GM12873 (cell line): ENCODE results near the gene VAC14.

Experiments
- TF ChIP-seq, protein P1 (sequence below): IDR thresholded peaks from 2 replicates; pipeline ENCODE4 v1.5.1; 2012; ENCODE audit warnings: low read depth, mild to moderate bottlenecking, moderate library complexity, low read length, control low read depth; ENCODE audit not compliant: insufficient read depth; ENCODE audit errors: missing control alignments

The VAC14 gene

DNA sequence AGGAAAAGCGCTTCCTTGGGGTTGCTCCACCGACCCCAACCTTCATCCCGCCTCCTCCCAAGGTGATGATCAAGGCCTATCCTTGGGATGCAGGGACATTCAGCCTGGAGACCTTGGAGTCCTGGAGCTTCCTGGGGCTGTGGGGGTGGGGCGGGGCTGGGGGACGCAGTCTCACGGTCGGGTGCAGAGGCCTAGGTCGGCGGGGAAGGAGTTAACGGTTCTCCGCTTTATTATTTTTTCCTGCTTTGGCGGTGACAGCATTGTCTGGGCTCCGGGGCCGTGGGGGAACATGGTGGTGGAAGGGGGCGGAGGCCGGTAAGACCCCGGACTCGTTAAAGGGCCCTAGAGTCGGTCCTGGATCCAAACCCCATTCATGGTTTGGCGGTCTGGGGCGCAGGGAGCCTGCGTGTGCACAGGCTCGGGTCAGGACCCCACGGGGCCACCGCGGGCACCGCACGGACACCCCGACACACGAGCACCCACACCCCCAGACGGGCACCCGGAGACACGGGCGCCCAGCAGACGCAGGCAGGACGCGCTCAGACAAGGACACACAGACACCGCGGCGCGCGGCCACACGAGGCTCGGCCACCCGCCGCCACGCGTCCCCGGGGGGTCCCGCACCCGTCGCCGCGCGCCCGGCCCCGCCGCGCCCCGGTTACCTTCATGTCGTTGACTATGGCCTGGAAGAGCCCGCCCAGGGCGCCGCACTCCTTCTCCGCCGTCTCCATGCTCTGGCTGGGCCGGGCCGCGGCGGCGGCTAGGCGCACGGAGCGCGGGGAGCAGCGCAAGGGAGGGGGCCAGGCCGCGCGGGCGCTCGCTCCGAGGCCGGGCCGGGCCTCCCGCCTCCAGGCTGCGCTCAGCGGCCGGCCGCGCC, 115.7 kb downstream of the VAC14 start:
- TF ChIP-seq, protein P1, sequence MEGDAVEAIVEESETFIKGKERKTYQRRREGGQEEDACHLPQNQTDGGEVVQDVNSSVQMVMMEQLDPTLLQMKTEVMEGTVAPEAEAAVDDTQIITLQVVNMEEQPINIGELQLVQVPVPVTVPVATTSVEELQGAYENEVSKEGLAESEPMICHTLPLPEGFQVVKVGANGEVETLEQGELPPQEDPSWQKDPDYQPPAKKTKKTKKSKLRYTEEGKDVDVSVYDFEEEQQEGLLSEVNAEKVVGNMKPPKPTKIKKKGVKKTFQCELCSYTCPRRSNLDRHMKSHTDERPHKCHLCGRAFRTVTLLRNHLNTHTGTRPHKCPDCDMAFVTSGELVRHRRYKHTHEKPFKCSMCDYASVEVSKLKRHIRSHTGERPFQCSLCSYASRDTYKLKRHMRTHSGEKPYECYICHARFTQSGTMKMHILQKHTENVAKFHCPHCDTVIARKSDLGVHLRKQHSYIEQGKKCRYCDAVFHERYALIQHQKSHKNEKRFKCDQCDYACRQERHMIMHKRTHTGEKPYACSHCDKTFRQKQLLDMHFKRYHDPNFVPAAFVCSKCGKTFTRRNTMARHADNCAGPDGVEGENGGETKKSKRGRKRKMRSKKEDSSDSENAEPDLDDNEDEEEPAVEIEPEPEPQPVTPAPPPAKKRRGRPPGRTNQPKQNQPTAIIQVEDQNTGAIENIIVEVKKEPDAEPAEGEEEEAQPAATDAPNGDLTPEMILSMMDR: no peak

DNA sequence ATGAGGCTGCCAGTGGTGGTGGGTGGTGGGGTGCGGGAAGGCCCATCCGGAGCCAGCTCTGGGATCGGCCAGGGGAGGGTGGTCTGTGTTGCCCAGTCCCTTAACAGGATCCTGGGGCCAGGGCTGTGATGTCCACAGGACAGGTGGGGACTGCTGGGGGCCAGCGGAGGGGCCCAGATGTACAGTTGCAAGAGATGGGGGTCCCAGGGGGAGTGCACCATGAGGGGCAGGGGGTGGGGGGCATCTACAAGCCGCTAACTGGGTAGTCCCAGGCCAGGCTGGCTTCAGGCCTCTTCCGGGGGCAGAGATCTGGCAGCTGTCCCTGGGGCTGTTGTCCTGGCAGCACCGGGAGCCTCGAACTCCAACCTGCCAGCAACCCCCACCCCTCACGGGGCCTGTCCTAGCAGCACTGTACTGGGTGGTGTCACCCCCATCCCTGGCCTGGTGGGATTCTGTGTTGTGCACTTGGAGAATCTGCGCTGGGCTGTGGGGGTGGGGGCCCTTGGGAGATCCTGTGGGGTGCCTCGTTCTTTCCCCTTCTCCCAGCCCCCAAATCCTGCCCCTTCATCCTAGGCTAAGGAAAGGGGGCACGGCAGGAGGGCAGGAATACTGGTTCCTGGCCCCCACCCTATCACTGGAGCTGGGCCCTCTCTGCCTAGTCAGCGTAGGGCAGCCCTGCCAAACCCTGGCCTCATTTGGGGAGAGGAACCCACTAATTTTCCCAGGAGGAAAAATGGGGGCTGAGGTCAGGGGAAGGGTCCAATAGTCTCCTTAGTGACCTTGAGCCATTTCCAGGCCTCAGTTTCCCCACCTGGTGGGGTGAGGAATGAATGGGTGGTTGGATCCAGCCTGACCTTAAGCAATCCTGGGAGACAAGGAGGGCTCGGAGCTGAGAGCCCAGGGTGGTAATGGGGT, 116.6 kb downstream of the VAC14 start:
- TF ChIP-seq, protein P1: no peak

DNA sequence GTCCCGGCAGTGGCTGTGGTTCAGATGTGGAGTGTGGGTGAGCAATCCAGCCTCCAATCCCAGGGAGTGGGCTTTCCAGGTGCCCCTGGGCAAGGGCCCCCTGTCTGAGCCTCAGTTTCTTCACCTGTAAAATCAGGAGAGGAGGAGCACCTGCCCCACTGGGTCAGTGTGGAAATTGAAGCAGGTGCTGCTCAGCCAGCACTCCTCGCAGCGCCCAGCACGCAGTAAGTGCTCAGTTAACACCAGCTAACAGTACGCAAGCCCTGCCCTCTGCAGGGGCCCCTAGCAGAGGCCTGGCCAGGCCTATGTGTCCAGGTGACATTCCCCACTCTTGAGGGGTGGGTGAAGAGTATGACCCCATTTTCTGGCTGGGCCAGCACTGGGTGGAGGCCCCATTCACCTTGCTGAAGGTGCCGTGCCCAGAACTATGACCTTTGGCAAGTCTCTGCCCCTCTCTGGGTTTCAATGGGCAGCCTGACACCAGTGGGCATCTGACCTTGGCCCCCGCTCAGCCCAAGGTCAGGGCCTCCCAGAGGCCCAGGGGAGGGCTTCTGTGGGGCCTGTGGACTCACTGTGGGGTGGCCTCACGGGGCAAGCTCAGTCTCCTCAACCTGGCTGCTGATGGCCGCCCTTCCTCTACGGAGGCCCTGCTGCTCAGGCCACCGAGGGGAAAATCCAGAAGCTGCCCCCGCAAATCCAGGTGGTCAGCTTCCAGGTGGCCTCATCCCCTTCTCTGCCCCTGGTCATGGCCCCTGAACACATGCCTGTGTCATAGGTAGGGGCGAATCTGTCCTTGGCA, 117.6 kb downstream of the VAC14 start:
- TF ChIP-seq, protein P1: no peak

DNA sequence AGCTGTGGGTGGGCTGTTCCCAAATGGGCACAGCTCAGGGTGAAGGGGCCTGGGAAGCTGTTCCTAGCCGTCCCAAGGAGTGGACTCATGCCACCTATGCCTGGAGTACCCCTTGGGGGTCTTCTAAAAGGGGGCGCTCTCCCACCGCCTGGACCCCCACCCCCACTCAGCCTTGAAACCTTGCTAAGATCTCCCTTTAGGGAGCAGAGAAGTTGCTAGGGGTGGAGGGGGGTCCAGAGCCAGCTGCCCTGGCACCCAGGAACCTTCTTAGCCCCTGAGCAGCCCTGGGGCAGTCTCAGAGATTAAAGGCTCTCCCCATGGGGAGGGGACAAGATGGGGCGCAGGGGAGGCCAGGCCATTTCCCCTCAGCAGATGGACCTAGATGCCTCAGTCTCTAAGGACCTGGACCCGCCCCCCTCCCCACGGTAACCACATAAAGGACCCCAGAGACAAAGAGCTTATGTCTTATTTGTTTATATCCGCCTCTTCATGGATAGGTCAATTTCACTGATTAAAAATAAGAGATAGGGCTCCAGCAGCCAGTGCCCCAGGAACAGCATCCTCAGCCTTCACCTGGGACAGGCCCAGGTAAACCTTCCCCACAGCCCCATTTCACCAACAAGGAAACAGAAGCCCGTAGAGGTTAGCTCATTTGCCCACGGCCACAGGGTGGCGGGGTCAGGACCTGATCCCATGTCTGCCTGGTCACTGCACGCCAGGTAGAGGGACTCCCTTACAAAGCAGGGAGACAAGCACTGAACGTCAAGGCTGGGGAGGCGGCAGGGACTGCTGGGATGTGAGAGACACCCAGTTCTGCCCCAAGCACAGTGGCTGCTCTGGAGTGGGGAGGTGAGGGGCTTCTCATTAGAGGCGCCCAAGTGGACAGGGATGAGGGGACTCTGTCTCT, 118.5 kb downstream of the VAC14 start:
- TF ChIP-seq, protein P1: no peak

DNA sequence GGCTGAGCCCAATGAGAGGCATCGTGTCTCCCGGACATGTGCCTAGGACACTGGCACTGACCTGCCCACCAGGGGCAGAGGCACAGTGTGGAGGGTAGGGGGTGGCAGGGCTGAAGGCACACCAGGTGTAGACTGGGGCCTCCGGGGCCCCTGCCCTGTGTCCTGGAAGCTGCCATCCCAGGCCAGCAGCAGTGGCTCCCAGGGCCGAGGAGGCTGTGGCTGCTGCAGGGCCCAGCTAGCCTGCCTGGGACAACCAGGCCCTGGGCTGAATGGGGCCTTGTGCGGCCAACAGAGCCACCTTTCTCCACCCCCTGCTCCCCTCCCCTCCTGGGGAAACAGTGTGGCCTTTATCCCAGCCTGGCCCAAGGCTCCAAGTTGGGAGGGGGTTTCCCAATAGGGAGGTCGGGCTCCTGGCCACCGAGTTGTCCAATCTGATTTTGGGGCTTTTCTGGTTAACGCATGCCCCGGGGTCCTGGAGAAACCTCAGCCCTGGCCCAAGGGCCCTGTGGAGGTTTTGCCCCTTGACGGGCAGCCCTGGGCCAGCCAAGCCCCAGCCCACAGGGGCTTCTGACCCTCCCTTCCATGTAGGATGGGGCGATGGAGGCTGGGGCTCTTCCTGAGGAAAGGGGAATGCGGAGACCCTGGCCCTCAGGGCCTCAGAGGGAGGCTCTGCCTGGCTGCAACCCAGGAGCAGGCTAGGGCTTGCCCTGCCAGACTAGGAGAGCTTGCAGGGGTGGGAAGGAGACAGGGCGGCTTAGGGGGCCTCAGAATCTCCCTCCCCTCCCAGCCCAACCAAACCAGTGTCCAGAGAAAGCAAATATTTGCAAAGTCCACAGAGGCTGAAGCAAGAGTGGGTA, 119.3 kb downstream of the VAC14 start:
- TF ChIP-seq, protein P1: no peak
